Measurements from ENCODE around the gene CFAP46.

DNA sequence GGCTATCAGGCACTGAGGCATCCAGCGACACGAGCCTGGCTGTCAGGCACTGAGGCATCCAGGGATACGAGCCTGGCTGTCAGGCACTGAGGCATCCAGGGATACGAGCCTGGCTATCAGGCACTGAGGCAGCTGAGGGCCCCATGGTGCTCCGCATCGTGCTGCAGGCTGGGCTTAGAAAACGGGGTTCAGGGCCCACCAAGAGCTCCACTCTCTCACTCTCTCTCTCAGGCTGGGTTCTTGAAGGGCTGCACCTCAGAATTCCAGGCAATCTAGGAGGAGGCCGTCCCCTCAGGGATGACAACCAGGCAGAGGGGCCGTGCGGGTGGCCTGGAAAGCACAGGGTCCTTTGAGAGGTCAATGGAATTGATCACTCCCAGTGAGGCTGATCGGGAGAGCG is 69.0 kb downstream of the CFAP46 start:
- TF ChIP-seq CTCF (IDR thresholded peaks at IDR 0.05) (no peak), EZH2 (IDR thresholded peaks at IDR 0.05) (no peak), EZH2phosphoT487 (IDR thresholded peaks at IDR 0.05) (no peak)
